Adrenal gland (tissue), 5 donors: ENCODE results near the gene CHST11.

Experiments
- CTCF ChIP-seq, 6 experiments: fragments of 450-650 bp in 4 of 6; fragments of 200-600 bp in 2 of 6; sonication (generic) in 1 of 6; IDR thresholded peaks; 1 replicate in 5 of 6; 2 replicates in 1 of 6; pipeline versions ENCODE4 v1.5.1 to v1.8.0; 2016 to 2021; ENCODE audit warnings: antibody characterized with exemption in 6 of 6, mild to moderate bottlenecking in 2 of 6, moderate library complexity in 1 of 6
- POLR2A ChIP-seq, 2 donors: fragments of 450-650 bp; IDR thresholded peaks; one replicate each; pipeline ENCODE4 v1.6.1; 2017; ENCODE audit warnings: antibody characterized with exemption in 2 of 2, mild to moderate bottlenecking in 2 of 2, moderate library complexity in 1 of 2
- donor health status: DM: no; HTN: no; CAD: no.

- TF ChIP-seq POLR2A (IDR thresholded peaks at IDR 0.05) (no peak), CTCF (IDR thresholded peaks at IDR 0.05) (no peak)
These were observed 10.6 kb downstream of the CHST11 start for GRCh38 chr12:104467346-104467837.
